ENCODE data around the gene JPT1.
A peak's percentile ranks its signal among the peaks of the same experiment; 100 is the strongest.
"Not testable (repeated sequence)": the region's sequence is repeated elsewhere in the genome, so short reads cannot be mapped to it uniquely, and the experiment has no call there.

The JPT1 gene

DNA sequence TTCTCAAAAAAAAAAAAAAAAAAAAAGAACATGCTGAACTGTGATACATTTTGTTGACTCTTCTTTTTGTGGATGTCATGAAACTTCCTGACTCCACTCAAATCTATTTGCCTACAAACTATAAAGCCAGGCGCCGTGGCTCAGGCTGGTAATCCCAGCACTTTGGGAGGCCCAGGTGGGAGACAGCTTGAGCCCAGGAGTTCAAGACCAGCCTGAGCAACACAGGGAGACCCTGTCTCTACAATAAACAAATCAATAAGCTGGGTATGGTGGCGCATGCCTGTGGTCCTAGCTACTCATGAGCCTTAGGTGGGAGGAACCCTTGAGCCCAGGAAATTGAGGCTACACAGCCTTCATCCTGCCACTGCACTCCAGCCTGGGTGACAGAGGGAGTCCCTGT is 21.3 kb downstream of the JPT1 start:
- Histone ChIP-seq H4K20me1 (ENCODE audit: insufficient read depth, low read length) (no peaks in the 10 kb centered on the region), H3K4me2 (ENCODE audit: low read depth, low read length) (no peak overlapping the region)

DNA sequence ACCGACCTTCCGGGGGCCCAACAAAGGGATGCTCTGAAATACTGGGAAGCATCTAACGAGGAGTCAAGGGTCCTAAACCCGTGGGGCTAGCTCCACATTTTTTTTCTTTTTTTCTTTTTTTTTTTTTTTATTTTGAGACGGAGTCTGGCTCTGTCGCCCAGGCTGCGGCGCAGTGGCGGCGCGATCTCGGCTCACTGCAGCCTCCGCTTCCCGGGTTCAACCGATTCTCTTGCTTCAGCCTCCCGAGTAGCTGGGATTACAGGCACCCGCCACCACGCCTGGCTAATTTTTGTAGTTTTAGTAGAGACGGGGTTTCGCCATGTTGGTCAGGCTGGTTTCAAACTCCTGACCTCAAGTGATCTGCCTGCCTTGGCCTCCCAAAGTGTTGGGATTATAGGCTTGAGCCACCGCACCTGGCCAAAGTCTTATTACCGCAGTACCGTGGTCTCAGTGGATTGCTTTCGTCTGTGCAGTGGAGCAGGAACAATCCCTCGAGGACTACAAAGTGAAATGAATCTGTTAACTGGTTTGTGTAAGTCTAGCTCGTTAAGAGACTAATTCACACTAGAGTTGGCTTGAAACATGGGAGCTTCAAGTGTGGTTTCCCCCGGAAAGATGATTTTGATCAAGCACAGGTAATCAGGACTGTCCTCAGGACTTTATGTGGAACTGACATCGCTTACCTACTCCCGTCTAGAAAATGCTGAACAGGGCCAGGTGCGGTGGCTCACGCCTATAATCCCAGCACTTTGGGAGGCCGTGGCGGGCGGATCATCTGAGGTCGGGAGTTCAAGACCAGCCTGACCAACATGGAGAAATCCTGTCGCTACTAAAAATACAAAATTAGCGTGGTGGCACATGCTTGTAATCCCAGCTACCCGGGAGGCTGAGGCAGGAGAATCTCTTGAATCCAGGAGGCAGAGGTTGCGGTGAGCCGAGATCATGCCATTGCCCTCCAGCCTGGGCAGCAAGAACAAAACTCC is 22.0 kb downstream of the JPT1 start:
- H3K4me1 ChIP-seq (ENCODE audit: low read length); H3K27me3 ChIP-seq (replicated peaks; ENCODE audit: insufficient read depth, low read length); H3K79me2 ChIP-seq (ENCODE audit: low read length); H3K9me3 ChIP-seq (replicated peaks; ENCODE audit: insufficient read depth, low read length); DNase-seq; H3F3A ChIP-seq (ENCODE audit: insufficient read depth, low read length); H3K27ac ChIP-seq (ENCODE audit: low read length); H3K9me2 ChIP-seq (replicated peaks; ENCODE audit: insufficient read depth, low read length); H4K20me1 ChIP-seq (ENCODE audit: insufficient read depth, low read length); H3K36me3 ChIP-seq (replicated peaks; ENCODE audit: insufficient read depth, low read length): not testable (repeated sequence)
- Histone ChIP-seq H2AFZ (ENCODE audit: low read length) (peak overlapping the region; percentile 86), H3K9ac (ENCODE audit: low read length) (peak overlapping the region; percentile 65; the same call in 1 of the 2 replicates), H3K4me2 (ENCODE audit: low read depth, low read length) (peak overlapping the region; percentile 90), H3K4me3 (ENCODE audit: low read length) (peak overlapping the region; percentile 85)

More for the DNA sequence above, 21.3 kb downstream of the JPT1 start:
- Histone ChIP-seq H3K4me3 (ENCODE audit: low read length) (no peak overlapping the region), H3K9ac (ENCODE audit: low read length) (no peak overlapping the region), H3K27ac (ENCODE audit: low read length) (no peak overlapping the region), H3K79me2 (ENCODE audit: low read length) (peaks cover 6% of the 10 kb centered on the region; the same call in 1 of the 2 replicates), H3F3A (ENCODE audit: insufficient read depth, low read length) (peaks cover 6% of the 10 kb centered on the region; the same call in 1 of the 2 replicates), H3K27me3 (replicated peaks; ENCODE audit: insufficient read depth, low read length) (no peaks in the 10 kb centered on the region), H3K4me1 (ENCODE audit: low read length) (no peaks in the 10 kb centered on the region), H2AFZ (ENCODE audit: low read length) (no peak overlapping the region), H3K36me3 (replicated peaks; ENCODE audit: insufficient read depth, low read length) (no peaks in the 10 kb centered on the region), H3K9me3 (replicated peaks; ENCODE audit: insufficient read depth, low read length) (no peaks in the 10 kb centered on the region), H3K9me2 (replicated peaks; ENCODE audit: insufficient read depth, low read length) (no peaks in the 10 kb centered on the region)
- no peak for TF ChIP-seq EZH2phosphoT487 (IDR thresholded peaks at IDR 0.05; ENCODE audit: low read length)
- no peak for DNase-seq

- Histone ChIP-seq H3K9ac (ENCODE audit: low read length) (peak within 1 kb of the TSS; percentile 65), H3K27ac (ENCODE audit: low read length) (peak within 1 kb of the TSS; percentile 11; the same call in 1 of the 2 replicates), H3F3A (ENCODE audit: insufficient read depth, low read length) (peaks cover 6% of the 10 kb centered on the region; the same call in 1 of the 2 replicates), H3K9me2 (replicated peaks; ENCODE audit: insufficient read depth, low read length) (no peaks in the 10 kb centered on the region), H3K27me3 (replicated peaks; ENCODE audit: insufficient read depth, low read length) (no peaks in the 10 kb centered on the region), H3K4me3 (ENCODE audit: low read length) (peak within 1 kb of the TSS; percentile 85), H4K20me1 (ENCODE audit: insufficient read depth, low read length) (no peaks in the 10 kb centered on the region), H3K36me3 (replicated peaks; ENCODE audit: insufficient read depth, low read length) (no peaks in the 10 kb centered on the region), H3K4me2 (ENCODE audit: low read depth, low read length) (peak within 1 kb of the TSS; percentile 90), H3K9me3 (replicated peaks; ENCODE audit: insufficient read depth, low read length) (no peaks in the 10 kb centered on the region), H2AFZ (ENCODE audit: low read length) (peak within 1 kb of the TSS; percentile 86), H3K4me1 (ENCODE audit: low read length) (no peaks in the 10 kb centered on the region), H3K79me2 (ENCODE audit: low read length) (peaks cover 6% of the 10 kb centered on the region; the same call in 1 of the 2 replicates)
- peak; percentile 85 for DNase-seq
- TF ChIP-seq EZH2 (optimal IDR thresholded peaks at IDR 0.05; ENCODE audit: low read depth, low read length) (no peak), EZH2phosphoT487 (IDR thresholded peaks at IDR 0.05; ENCODE audit: low read length) (no peak)
- TF ChIP-seq, protein P1, sequence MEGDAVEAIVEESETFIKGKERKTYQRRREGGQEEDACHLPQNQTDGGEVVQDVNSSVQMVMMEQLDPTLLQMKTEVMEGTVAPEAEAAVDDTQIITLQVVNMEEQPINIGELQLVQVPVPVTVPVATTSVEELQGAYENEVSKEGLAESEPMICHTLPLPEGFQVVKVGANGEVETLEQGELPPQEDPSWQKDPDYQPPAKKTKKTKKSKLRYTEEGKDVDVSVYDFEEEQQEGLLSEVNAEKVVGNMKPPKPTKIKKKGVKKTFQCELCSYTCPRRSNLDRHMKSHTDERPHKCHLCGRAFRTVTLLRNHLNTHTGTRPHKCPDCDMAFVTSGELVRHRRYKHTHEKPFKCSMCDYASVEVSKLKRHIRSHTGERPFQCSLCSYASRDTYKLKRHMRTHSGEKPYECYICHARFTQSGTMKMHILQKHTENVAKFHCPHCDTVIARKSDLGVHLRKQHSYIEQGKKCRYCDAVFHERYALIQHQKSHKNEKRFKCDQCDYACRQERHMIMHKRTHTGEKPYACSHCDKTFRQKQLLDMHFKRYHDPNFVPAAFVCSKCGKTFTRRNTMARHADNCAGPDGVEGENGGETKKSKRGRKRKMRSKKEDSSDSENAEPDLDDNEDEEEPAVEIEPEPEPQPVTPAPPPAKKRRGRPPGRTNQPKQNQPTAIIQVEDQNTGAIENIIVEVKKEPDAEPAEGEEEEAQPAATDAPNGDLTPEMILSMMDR (IDR thresholded peaks at IDR 0.05; ENCODE audit: low read length) = peak; percentile 61
These were observed 22.9 kb downstream of the JPT1 start, which contains the start of gene NT5C for GRCh38 chr17:75131278-75132017. NT5C (minus strand) TSS chr17:75131742; CDS start chr17:75131707, 35 bp downstream.

DNA sequence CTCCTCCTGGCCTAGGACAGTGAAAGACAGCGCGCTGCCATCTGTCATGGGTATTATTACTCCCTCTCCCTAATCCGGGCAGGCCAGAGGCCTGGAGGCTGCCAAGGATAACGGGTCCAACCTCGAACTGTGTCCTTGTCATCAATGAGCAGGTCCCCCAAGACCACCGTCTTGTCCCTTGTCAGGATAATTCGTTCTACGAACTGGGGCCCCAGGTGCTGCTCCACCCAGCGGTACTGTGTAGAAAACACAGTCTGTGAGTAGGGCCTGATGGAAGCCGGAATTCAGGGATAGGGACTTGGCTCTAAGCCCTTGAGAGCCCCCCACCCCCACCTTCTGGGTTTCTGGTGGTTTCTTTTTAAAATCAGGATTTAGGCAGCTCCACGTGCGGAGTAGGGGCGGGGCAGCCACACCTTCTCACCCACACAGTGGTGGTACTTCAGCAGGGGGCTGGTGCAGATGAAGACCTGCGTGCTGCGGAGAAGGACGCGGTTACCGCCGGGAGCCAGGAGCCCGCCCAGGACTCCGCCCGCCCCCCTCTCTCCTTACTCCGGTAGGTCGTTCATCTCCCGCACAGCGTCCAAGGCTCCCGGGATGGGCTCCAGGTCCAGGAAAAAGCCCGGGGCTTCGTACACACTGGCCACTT is 23.6 kb downstream of the JPT1 start:
- Histone ChIP-seq H4K20me1 (ENCODE audit: insufficient read depth, low read length) (no peaks in the 10 kb centered on the region), H3K79me2 (ENCODE audit: low read length) (peaks cover 6% of the 10 kb centered on the region; the same call in 1 of the 2 replicates), H3F3A (ENCODE audit: insufficient read depth, low read length) (0 out of 2 replicates have a peak, but pooled peaks cover under 1% of the 10 kb centered on the region), H3K36me3 (replicated peaks; ENCODE audit: insufficient read depth, low read length) (no peaks in the 10 kb centered on the region), H3K9me3 (replicated peaks; ENCODE audit: insufficient read depth, low read length) (no peaks in the 10 kb centered on the region), H3K9ac (ENCODE audit: low read length) (peak overlapping the region; percentile 65), H3K4me2 (ENCODE audit: low read depth, low read length) (peak overlapping the region; percentile 90), H3K4me1 (ENCODE audit: low read length) (peaks cover 6% of the 10 kb centered on the region), H3K27me3 (replicated peaks; ENCODE audit: insufficient read depth, low read length) (no peaks in the 10 kb centered on the region), H3K4me3 (ENCODE audit: low read length) (peak overlapping the region; percentile 85), H3K27ac (ENCODE audit: low read length) (no peak overlapping the region), H3K9me2 (replicated peaks; ENCODE audit: insufficient read depth, low read length) (no peaks in the 10 kb centered on the region), H2AFZ (ENCODE audit: low read length) (peak overlapping the region; percentile 86)
- no peak for DNase-seq
- TF ChIP-seq EZH2phosphoT487 (IDR thresholded peaks at IDR 0.05; ENCODE audit: low read length) (no peak), EZH2 (optimal IDR thresholded peaks at IDR 0.05; ENCODE audit: low read depth, low read length) (no peak)
- TF ChIP-seq, protein P1 (IDR thresholded peaks at IDR 0.05; ENCODE audit: low read length) = no peak
